Muscle layer of colon (tissue), 2 donors: ENCODE data around the gene POTEJ.
"Not testable (repeated sequence)": the region's sequence is repeated elsewhere in the genome, so short reads cannot be mapped to it uniquely, and the experiment has no call there.

ENCODE experiments used
- H3K27ac ChIP-seq: one replicate; pipeline ENCODE4 v1.7.0; 2013; ENCODE audit warnings: low read depth, mild to moderate bottlenecking, low read length, moderate library complexity
- H3K27me3 ChIP-seq, 2 donors: one replicate each; pipeline ENCODE4 v1.7.0; 2013; ENCODE audit warnings: low read length in 2 of 2, mild to moderate bottlenecking in 2 of 2; ENCODE audit not compliant: insufficient read depth in 2 of 2, control insufficient read depth in 1 of 2
- H3K36me3 ChIP-seq: one replicate; pipeline ENCODE4 v1.7.0; 2013; ENCODE audit warnings: mild to moderate bottlenecking, low read length; ENCODE audit not compliant: insufficient read depth
- H3K4me1 ChIP-seq: one replicate; pipeline ENCODE4 v1.7.0; 2013; ENCODE audit warnings: mild to moderate bottlenecking, low read length; ENCODE audit not compliant: insufficient read depth
- H3K4me3 ChIP-seq, 2 donors: one replicate each; pipeline ENCODE4 v1.7.0; 2013; ENCODE audit warnings: low read length in 2 of 2, low read depth in 1 of 2, mild to moderate bottlenecking in 1 of 2, moderate library complexity in 1 of 2
- H3K9ac ChIP-seq: one replicate; pipeline ENCODE4 v1.7.0; 2013; ENCODE audit warnings: low read length
- H3K9me3 ChIP-seq: one replicate; pipeline ENCODE4 v1.7.0; 2013; ENCODE audit warnings: mild to moderate bottlenecking, low read length
- donor health status: abdominal sarcoma.
- donor health status: Adenocarcinoma of cecum.

Gene POTEJ

GRCh38 chr2:130693474-130693873 is 82.2 kb downstream of the POTEJ start:
- not testable (repeated sequence) for H3K4me3 ChIP-seq, H3K27ac ChIP-seq, H3K9ac ChIP-seq

GRCh38 chr2:130703250-130703649 is 92.0 kb downstream of the POTEJ start:
- H3K36me3 ChIP-seq, H3K4me3 ChIP-seq, H3K27me3 ChIP-seq, H3K4me1 ChIP-seq, H3K9me3 ChIP-seq, H3K27ac ChIP-seq, H3K9ac ChIP-seq: not testable (repeated sequence)

More at GRCh38 chr2:130693474-130693873, 82.2 kb downstream of the POTEJ start:
- H3K36me3 ChIP-seq, H3K9me3 ChIP-seq, H3K27me3 ChIP-seq, H3K4me1 ChIP-seq: not testable (repeated sequence)
